ENCODE data around the gene GDPGP1. TPM values are rescaled to one million over a fixed set of nuclear protein-coding genes. Genes with fewer than 3 reads are reported as not detected.

Gene GDPGP1
- total RNA-seq, 4 donors from 2014 or later, result 7.1 to 28.1 (median 13.6) TPM

- intact Hi-C loops (cut with DNase I), result no loop called here
- no peaks in the 10 kb centered on the region for H3K9me3 ChIP-seq
- H3K4me3 ChIP-seq (replicated peaks in 1 of 3), result no peak overlapping the region
- no peaks in the 10 kb centered on the region for H3K36me3 ChIP-seq
- 86 to 93% methylated on average over 3 to 6 of the region's 9 CpGs for WGBS, 2 donors
- H3K27ac ChIP-seq, result peak overlapping the region; percentile 82 to 95 (median 85)
- DNase-seq, result no peak
- no peaks in the 10 kb centered on the region for H3K27me3 ChIP-seq
- peaks cover 64 to 77% of the 10 kb centered on the region in 2 donors for H3K4me1 ChIP-seq
- TF ChIP-seq, protein P1, sequence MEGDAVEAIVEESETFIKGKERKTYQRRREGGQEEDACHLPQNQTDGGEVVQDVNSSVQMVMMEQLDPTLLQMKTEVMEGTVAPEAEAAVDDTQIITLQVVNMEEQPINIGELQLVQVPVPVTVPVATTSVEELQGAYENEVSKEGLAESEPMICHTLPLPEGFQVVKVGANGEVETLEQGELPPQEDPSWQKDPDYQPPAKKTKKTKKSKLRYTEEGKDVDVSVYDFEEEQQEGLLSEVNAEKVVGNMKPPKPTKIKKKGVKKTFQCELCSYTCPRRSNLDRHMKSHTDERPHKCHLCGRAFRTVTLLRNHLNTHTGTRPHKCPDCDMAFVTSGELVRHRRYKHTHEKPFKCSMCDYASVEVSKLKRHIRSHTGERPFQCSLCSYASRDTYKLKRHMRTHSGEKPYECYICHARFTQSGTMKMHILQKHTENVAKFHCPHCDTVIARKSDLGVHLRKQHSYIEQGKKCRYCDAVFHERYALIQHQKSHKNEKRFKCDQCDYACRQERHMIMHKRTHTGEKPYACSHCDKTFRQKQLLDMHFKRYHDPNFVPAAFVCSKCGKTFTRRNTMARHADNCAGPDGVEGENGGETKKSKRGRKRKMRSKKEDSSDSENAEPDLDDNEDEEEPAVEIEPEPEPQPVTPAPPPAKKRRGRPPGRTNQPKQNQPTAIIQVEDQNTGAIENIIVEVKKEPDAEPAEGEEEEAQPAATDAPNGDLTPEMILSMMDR (IDR thresholded peaks at IDR 0.05), result no peak
- no peak for TF ChIP-seq POLR2A (IDR thresholded peaks at IDR 0.05)
These were observed 23.0 kb upstream of the GDPGP1 start for GRCh38 chr15:90211009-90211408.

DNA sequence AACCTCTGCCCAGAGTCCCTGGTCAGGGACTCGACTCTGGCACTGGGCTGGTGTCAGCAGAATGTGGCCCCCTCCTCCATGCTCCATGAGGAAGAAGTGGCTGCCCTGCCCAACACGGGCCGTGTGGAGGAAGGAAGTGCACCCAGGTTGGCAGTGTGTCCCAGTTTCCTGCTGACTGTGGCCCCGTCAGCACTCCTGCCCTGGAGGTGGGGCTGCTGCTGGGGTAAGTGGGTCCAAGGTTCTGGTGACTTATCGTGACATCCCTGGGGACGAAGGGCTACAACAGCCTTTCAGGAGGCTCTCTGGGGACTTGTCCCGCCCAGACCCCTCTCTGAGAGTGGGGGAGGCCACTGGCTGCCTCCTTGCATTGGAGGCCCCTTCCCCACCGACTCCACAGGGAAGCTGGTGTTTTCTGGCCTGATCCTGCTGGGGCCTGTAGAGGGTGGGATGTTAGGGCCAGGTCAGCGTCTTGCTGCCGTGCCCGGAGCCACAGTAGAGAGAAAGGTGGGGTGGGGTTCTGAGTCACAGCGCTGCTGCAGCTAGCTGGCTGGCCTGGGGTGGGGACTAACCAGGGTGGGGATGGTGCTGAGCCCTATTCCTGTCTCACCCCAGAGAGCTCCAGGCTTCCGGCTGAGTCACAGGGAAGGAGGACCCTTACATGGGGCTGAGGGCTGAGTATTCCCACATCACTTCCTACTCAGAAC is 22.4 kb upstream of the GDPGP1 start:
- H3K4me1 ChIP-seq, result peaks cover 64 to 79% of the 10 kb centered on the region in 2 donors
- H3K27ac ChIP-seq, result peak overlapping the region; percentile 82 to 95 (median 85)
- TF ChIP-seq POLR2A (IDR thresholded peaks at IDR 0.05), result no peak
- TF ChIP-seq, protein P1 (IDR thresholded peaks at IDR 0.05), result no peak
- no peaks in the 10 kb centered on the region for H3K27me3 ChIP-seq
- peak in 1 of 2 donors; percentile 51 for DNase-seq
- 24 to 40% methylated on average over 1 to 5 of the region's 13 CpGs for WGBS, 2 donors
- no peaks in the 10 kb centered on the region for H3K9me3 ChIP-seq
- intact Hi-C loops (cut with DNase I), result no loop called here
- H3K36me3 ChIP-seq, result no peaks in the 10 kb centered on the region
- H3K4me3 ChIP-seq (replicated peaks in 1 of 3), result no peak overlapping the region

DNA sequence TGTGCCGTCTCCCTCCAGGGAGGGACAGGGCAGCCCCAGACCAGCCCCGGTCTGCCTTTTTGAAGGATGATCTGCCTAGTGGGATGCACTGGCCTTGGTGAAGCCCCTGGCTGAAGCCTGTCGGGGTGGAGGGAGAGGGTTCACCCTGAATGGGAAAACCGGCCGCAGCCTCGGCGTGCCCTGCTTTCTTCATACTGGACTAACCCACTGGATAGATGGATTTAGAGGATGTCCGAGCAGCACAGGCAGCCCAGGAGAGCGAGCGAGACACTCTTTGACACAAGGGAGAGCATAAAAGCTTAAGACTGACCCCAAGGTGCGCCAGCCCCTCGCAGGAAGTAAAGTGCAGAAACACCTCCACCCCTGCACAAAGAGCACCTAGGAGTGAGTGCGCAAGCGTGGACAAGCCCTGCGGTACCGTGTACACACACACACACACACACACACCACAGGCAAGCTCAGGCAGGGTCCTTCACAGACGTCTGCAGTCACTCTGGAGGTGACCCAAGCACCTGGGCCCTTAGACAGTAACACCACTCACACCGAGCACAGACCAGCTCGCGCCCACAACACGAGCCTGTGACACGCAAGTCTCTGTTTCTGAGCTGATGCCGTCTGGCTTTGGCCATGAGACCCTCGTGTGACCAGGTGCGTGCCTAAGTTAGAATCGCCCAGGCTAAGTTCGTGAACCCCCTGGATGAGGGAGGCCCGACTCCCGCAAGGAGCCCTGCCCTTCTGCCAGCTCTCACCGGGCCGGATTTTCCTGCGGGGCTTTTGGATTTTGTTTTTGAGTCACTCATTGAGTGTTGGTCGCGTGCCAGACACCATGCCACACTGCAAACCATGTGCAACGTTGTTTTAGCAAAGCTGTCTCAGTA is 21.5 kb upstream of the GDPGP1 start:
- peak overlapping the region; percentile 82 to 95 (median 85) for H3K27ac ChIP-seq
- peak; percentile 85 to 88 for DNase-seq
- peaks cover 0 to 2% of the 10 kb centered on the region in 2 donors for H3K36me3 ChIP-seq
- intact Hi-C loops (cut with DNase I), result no loop called here
- no peaks in the 10 kb centered on the region for H3K9me3 ChIP-seq
- peaks cover 64 to 79% of the 10 kb centered on the region in 2 donors for H3K4me1 ChIP-seq
- TF ChIP-seq, protein P1 (IDR thresholded peaks at IDR 0.05), result no peak
- TF ChIP-seq POLR2A (IDR thresholded peaks at IDR 0.05), result no peak
- no peak overlapping the region for H3K4me3 ChIP-seq (replicated peaks in 1 of 3)
- no peaks in the 10 kb centered on the region for H3K27me3 ChIP-seq
- WGBS, 2 donors, result 48 to 63% methylated on average over 23 to 34 of the region's 35 CpGs

DNA sequence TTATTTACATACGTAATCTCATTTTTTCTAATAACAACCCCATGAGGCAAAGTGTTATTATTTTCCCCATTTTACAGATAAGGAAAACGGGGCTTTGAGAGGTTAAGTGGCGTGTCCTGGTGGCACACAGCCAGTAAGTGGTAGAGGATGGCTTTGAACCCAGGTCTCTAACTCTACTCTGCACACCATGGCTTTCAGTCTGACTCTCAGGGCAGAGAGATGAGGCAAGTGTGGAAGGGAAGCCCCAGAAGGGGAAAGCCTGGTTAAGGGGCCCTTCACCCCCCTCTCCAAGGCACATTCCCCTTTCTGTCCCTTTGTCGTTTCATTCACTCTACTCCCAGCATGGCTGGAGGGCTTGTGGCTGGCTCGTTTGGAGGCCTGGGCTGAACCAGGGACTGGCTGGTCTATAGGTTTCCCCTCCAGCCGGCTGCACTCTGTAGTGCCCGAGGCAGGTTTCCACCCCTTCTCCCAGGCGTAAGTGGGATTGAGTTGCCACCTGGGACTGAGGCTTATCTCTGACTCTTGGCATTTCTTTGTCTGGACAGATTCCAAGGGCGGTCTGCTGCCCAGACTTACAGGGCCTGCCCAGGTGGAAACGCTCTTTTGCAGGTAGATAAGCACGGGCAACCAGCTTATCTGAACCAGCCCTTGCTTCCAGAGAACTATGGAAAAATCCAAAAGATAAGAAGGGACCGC is 20.7 kb upstream of the GDPGP1 start:
- peak; percentile 90 to 91 for DNase-seq
- 29 to 38% methylated on average over 9 to 12 of the region's 12 CpGs for WGBS, 2 donors
- TF ChIP-seq, protein P1 (IDR thresholded peaks at IDR 0.05), result no peak
- Histone ChIP-seq H3K9me3 (no peaks in the 10 kb centered on the region), H3K27me3 (no peaks in the 10 kb centered on the region), H3K4me3 (replicated peaks in 1 of 3) (no peak overlapping the region), H3K36me3 (peaks cover 0 to 8% of the 10 kb centered on the region in 2 donors), H3K27ac (peak overlapping the region; percentile 82 to 95 (median 85)), H3K4me1 (peaks cover 61 to 73% of the 10 kb centered on the region in 2 donors)
- intact Hi-C loops (cut with DNase I), result no loop called here

Measured in thyroid gland (tissue), 4 donors.